Mesodermal cell (in vitro differentiated cells): ENCODE results near the gene TRABD.

Experiments
- H3K27ac ChIP-seq: 2 replicates; pipeline ENCODE4 v1.7.0; 2013; ENCODE audit warnings: mild to moderate bottlenecking, low read depth, low read length, moderate library complexity; ENCODE audit not compliant: severe bottlenecking
- H3K36me3 ChIP-seq: 2 replicates; pipeline ENCODE4 v1.7.1; 2013; ENCODE audit warnings: mild to moderate bottlenecking, low read length, moderate library complexity; ENCODE audit not compliant: control insufficient read depth, insufficient read depth
- H3K4me1 ChIP-seq: one replicate; pipeline ENCODE4 v1.7.1; 2013; ENCODE audit warnings: mild to moderate bottlenecking, low read length; ENCODE audit not compliant: insufficient read depth, control insufficient read depth, poor library complexity, severe bottlenecking
- H3K4me3 ChIP-seq: 2 replicates; pipeline ENCODE4 v1.7.0; 2013; ENCODE audit warnings: low read length, control low read depth, mild to moderate bottlenecking; ENCODE audit not compliant: insufficient read depth, poor library complexity, severe bottlenecking; ENCODE audit errors: extremely low read depth
- H3K9me3 ChIP-seq: 2 replicates; pipeline ENCODE4 v1.7.1; 2013; ENCODE audit warnings: mild to moderate bottlenecking, low read length, moderate library complexity; ENCODE audit not compliant: control insufficient read depth
- WGBS, 2 experiments: methylation state at CpG; one replicate each; pipeline ENCODE4 v1.1.5; 2013; ENCODE audit warnings: missing lambda C conversion rate in 2 of 2; ENCODE audit not compliant: insufficient coverage in 2 of 2; 5-methylcytosine and 5-hydroxymethylcytosine counted together

The TRABD gene

DNA sequence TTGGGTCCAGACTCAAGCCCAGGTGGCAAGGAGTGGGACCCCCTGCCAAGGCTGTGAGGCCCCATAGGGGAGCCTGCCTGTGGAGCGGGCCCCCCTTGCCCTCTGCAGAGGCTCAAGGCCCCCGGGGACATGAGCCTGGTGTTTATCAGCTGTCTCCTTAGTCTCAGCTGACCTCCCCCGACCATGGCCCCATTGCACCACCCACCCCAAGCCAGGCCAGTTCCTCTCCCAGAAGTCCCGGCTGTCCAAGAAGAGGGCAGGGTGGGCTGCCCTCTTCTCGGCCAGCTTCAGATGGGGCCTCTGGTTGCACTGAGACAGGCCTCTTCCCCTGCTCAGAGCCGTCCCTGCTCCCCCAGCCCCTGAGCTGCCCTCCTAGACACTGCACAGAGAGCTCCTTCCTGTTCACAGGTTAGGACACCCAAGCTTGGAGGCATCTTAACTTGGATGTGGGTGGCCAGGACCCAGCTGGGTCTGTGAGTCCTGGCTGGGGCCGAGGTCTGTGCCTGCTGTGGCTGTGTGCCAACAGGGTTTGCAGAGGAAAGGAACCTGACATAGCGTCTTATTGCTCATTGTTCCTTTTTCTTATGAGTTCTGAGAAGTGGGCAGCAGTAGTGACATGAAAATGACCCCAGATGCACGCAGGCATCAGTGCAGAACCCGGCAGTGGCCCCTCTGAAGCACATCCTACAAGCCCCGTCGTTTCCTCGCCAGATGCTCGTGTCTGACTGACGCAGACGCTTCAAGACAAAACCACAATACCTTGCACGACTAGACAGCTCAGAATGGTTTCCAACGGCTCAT is 5.4 kb downstream of the TRABD start:
- peak overlapping the region; percentile 78 for H3K27ac ChIP-seq
- H3K36me3 ChIP-seq, result peaks cover 43% of the 10 kb centered on the region
- WGBS, 2 experiments, result 93% methylated on average over 15 to 18 of the region's 18 CpGs
- H3K9me3 ChIP-seq, result no peaks in the 10 kb centered on the region
- H3K4me3 ChIP-seq, result peak overlapping the region; percentile 2
- peaks cover 7% of the 10 kb centered on the region for H3K4me1 ChIP-seq

DNA sequence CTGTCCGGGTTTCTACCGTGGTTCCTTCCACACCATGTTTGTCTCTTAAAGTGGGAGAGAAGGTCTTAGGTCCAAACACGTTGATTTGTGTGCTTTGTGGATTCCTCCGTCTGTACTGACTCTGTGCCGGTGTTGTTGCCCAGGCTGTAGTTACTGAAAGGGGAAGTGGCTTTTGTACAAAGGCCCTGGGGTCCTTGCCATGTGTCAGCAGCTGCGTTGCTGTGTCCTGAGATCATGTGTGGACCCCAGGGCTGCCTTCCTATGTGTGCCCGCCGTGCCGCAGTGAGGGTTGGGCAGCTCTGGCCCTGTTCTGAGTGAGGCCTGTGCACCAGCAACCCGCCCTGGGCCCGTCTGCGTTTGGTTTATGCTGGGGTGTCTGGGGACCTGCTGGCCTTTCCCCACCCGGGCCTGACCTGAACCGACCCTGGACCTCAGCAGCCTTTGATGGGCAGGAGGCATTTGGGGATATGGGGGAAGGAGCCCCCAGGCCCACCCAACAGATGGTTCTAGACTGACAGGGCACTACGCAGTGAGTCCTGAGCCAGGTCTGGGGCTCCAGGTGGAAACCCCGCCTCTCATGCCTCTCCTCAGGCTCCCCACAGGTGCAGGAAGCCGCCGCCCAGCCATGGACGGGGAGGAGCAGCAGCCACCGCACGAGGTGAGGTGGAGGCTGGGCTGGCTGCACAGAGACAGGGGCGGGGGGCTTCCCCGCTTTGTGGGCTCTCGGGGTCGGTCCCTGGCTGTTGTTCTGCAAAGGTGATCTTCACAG is 6.9 kb downstream of the TRABD start:
- Histone ChIP-seq H3K4me1 (peaks cover 4% of the 10 kb centered on the region), H3K9me3 (no peaks in the 10 kb centered on the region), H3K36me3 (peaks cover 47% of the 10 kb centered on the region), H3K4me3 (no peak overlapping the region), H3K27ac (no peak overlapping the region)
- 92% methylated on average over 19 to 22 of the region's 25 CpGs for WGBS, 2 experiments

DNA sequence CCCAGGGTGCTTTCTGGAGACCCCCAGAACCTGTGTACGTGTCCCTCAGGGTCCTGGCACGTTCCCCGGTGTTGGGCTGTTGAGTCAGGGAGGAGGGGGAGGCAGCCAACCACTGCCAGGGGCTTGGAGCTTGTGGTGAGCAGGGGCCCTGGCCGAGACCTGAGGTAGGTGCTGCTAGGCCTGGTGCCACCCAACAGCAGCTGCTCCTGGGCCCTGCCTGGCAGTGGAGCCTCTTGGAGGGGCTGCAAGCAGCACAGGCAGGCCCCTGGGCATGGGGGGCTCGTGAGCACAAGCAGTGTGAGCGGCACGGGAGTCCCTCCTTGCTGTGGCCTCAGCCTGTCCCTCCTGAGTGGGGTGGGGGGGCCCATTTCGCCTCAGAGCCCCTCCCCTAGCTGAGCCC is 7.9 kb downstream of the TRABD start:
- H3K36me3 ChIP-seq, result peaks cover 47% of the 10 kb centered on the region
- no peaks in the 10 kb centered on the region for H3K9me3 ChIP-seq
- 89 to 94% methylated on average over 8 of the region's 8 CpGs for WGBS, 2 experiments
- H3K27ac ChIP-seq, result no peak overlapping the region
- no peak overlapping the region for H3K4me3 ChIP-seq
- peaks cover 4% of the 10 kb centered on the region for H3K4me1 ChIP-seq

DNA sequence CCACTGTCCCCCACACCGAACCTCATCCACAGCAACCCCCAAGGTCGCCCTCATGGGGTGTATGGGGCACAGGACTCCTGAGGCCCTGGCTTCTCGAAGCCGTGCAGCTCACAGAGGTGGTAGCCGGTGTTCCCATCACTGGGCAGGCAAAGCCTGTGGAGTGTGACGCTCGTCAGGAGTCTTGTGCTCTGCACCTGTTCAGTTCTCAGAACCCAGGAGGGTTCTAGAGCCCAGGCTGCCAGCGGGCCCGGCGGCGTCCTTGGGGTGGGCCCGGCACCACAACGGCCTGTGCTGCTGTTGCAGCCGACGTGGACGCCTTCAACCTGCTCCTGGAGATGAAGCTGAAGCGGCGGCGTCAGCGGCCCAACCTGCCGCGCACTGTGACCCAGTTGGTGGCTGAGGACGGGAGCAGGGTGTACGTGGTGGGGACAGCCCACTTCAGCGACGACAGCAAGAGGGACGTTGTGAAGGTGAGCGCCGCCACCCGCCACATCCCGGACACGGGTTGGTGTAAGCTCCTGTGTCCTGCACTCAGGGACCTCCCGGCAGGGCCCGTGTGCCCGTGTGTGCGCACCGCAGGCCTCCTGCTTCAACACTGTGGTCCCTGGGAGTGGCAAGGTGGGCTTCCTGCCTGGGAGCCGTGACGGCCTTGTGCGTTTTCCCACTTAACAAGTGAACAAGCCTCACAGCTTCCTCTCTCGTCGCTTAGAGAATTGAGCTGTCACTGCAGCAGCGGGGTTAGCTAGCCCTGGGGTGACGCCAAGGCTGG is 8.5 kb downstream of the TRABD start:
- peaks cover 43% of the 10 kb centered on the region for H3K36me3 ChIP-seq

DNA sequence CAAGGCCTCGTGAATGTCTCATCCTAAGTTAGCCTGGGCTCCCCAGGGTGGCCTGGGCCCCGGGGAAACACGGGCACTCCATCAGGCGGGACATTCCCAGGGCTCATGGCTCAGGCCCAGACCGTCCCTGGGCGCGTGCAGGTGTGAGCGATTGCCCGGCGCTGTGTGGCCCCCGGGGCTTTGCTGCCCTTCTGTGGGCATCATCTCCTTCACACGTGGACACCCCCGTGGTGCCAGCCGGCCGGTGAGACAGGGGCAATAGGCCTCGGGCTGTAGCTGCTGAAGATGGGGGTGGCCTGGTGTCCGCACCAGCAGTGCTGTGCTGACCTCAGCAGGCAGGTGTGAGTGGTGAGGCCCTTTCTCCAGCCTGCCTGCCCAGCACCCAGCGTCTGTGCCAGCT is 10.5 kb downstream of the TRABD start:
- Histone ChIP-seq H3K4me1 (peaks cover 5% of the 10 kb centered on the region), H3K27ac (no peak overlapping the region), H3K9me3 (no peaks in the 10 kb centered on the region), H3K36me3 (peaks cover 39% of the 10 kb centered on the region), H3K4me3 (no peak overlapping the region)
- 92 to 93% methylated on average over 14 to 17 of the region's 18 CpGs for WGBS, 2 experiments

More for the DNA sequence above, 8.5 kb downstream of the TRABD start:
- Histone ChIP-seq H3K27ac (no peak overlapping the region), H3K9me3 (no peaks in the 10 kb centered on the region), H3K4me1 (peaks cover 4% of the 10 kb centered on the region), H3K4me3 (no peak overlapping the region)
- 97 to 98% methylated on average over 41 to 43 of the region's 44 CpGs for WGBS, 2 experiments

DNA sequence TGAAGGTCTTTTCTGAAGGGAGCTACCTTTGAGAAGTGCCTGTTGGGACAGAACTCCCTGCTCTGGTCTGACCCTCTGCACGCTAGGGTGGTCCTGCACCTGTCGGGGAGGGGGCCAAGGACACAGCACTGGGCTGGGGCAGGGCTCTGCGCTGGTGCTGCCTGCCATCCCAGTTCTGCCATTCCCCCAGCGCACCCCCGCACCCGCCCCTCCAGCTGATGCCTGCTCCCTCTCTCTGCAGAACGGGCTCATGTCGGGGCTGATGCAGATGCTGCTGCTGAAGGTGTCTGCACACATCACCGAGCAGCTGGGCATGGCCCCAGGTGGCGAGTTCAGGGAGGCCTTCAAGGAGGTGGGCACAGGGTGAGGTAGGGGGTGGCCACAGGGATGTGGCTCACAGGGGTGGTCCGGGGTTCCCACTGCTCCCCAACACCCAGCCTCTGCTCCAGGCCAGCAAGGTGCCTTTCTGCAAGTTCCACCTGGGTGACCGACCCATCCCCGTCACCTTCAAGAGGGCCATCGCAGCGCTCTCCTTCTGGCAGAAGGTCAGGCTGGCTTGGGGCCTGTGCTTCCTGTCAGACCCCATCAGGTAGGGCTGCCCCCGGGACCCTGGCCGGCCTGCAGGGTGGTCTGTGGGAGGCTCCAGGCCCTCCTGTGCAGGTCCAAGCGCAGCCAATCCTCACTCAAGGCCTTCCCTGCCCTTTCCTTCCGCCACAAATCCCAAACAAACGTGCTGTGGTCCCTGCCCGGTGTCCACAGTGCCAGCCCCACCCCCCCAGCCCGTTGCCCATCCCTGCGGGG is 11.5 kb downstream of the TRABD start:
- H3K36me3 ChIP-seq, result peaks cover 33% of the 10 kb centered on the region
- H3K4me1 ChIP-seq, result peaks cover 5% of the 10 kb centered on the region
- H3K4me3 ChIP-seq, result no peak overlapping the region
- WGBS, 2 experiments, result 94 to 96% methylated on average over 17 to 19 of the region's 23 CpGs
- no peak overlapping the region for H3K27ac ChIP-seq
- H3K9me3 ChIP-seq, result no peaks in the 10 kb centered on the region

DNA sequence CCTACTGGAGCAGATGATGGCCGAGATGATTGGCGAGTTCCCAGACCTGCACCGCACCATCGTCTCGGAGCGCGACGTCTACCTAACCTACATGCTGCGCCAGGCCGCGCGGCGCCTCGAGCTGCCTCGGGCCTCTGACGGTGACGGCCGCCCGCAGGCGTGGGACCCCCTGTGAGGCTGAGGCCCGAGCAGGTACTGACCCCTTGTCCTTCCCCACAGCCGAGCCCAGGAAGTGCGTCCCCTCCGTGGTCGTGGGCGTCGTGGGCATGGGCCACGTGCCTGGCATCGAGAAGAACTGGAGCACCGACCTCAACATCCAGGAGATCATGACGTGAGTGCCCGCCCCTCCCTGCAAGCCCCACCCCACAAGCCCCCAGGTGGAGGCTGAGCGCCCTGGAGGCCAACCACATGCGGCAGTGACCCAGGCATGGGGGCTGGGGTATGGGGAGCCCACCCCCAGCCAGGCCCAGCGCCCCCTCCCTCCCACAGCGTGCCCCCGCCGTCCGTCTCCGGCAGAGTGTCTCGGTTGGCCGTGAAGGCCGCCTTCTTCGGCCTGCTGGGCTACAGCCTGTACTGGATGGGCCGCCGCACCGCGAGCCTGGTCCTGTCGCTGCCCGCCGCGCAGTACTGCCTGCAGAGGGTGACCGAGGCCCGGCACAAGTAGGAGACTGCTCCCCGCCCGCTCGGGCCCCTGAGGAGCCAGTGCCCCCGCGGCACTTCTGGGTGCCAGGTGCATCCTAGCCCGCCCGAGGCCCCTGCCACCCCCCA is 12.3 kb downstream of the TRABD start:
- Histone ChIP-seq H3K4me1 (peaks cover 5% of the 10 kb centered on the region), H3K27ac (no peak overlapping the region), H3K4me3 (no peak overlapping the region), H3K9me3 (peaks cover 6% of the 10 kb centered on the region), H3K36me3 (peaks cover 41% of the 10 kb centered on the region)
- 96 to 97% methylated on average over 52 to 53 of the region's 61 CpGs for WGBS, 2 experiments

DNA sequence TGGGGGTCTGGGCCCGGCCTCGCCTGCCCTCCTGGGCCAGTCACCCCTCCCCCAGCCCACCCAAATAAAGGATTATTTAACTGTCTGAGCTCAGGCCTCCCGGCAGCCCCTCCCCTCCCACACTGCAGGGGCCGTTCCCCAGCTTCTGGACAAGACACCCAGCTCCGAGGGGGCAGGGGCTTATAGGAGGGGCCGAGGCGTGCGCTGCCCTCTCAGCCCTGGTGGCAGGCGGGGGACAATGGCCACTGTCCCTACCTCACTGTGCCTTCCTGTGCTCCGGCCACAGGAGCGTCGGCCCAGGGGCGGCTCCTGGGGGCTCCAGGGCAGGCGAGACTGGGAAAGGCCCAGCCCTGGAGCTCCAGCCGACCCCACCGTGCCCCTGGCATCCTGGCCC is 12.9 kb downstream of the TRABD start:
- peaks cover 10% of the 10 kb centered on the region for H3K9me3 ChIP-seq
- peaks cover 5% of the 10 kb centered on the region for H3K4me1 ChIP-seq
- H3K4me3 ChIP-seq, result no peak overlapping the region
- peaks cover 43% of the 10 kb centered on the region for H3K36me3 ChIP-seq
- no peak overlapping the region for H3K27ac ChIP-seq
- 91 to 92% methylated on average over 14 of the region's 16 CpGs for WGBS, 2 experiments

DNA sequence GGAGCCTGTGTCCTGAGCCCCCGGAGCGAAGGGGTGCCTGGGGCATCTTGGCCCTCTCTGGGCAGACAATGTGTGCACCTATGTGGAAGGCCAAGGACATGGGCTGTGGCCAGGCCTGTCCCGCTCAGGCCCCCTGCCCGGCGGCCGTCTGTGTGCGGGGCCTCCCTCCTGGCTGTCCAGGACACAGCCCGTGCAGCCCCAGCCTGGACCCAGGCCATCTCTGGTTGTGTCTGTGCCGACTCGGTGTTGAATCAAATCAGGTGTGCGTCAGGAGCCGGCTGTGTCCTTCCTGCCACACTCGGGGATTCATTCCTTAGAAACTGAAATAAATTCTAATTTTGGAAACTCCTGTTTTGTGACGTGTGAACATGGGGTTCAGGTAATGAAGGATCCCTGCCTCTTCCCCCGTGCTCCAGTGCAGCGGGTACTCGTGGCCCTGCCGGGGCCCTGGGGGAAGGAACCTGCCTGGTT is 13.6 kb downstream of the TRABD start:
- Histone ChIP-seq H3K27ac (no peak overlapping the region), H3K4me1 (peaks cover 5% of the 10 kb centered on the region), H3K9me3 (peaks cover 10% of the 10 kb centered on the region), H3K4me3 (peak overlapping the region; percentile 67), H3K36me3 (peaks cover 48% of the 10 kb centered on the region)
- WGBS, 2 experiments, result 91 to 92% methylated on average over 14 to 18 of the region's 18 CpGs
